Ovary (tissue), 3 donors: ENCODE data around the gene TTLL5.

Experiments used
- POLR2A ChIP-seq: fragments of 450-650 bp; IDR thresholded peaks from one replicate; pipeline ENCODE4 v1.6.1; 2017; ENCODE audit warnings: antibody characterized with exemption, mild to moderate bottlenecking, moderate library complexity
- TF ChIP-seq, protein P1 (sequence below), 3 donors: fragments of 450-650 bp in 2 of 3; fragments of 200-600 bp in 1 of 3; IDR thresholded peaks; one replicate each; pipeline versions ENCODE4 v1.5.1 to v1.8.0; 2016 to 2022; ENCODE audit warnings: antibody characterized with exemption in 3 of 3, mild to moderate bottlenecking in 1 of 3
- donor health status: DM: no; HTN: no; CAD: no.

- TF ChIP-seq, protein P1, sequence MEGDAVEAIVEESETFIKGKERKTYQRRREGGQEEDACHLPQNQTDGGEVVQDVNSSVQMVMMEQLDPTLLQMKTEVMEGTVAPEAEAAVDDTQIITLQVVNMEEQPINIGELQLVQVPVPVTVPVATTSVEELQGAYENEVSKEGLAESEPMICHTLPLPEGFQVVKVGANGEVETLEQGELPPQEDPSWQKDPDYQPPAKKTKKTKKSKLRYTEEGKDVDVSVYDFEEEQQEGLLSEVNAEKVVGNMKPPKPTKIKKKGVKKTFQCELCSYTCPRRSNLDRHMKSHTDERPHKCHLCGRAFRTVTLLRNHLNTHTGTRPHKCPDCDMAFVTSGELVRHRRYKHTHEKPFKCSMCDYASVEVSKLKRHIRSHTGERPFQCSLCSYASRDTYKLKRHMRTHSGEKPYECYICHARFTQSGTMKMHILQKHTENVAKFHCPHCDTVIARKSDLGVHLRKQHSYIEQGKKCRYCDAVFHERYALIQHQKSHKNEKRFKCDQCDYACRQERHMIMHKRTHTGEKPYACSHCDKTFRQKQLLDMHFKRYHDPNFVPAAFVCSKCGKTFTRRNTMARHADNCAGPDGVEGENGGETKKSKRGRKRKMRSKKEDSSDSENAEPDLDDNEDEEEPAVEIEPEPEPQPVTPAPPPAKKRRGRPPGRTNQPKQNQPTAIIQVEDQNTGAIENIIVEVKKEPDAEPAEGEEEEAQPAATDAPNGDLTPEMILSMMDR (IDR thresholded peaks at IDR 0.05), result no peak
- TF ChIP-seq POLR2A, result no peak
Measured at GRCh38 chr14:75835737-75836136, 174.7 kb downstream of the TTLL5 start.
